DOHH2 (cell line): Measurements from ENCODE around the gene TMEM154.

ENCODE experiments used
- H3F3A ChIP-seq: fragments of 200-600 bp; sonication (generic), shearing (Covaris generic); 2 replicates; pipeline ENCODE4 v1.6.0; 2016; ENCODE audit warnings: antibody characterized with exemption, mild to moderate bottlenecking; ENCODE audit not compliant: control insufficient read depth, insufficient read depth
- H3K27ac ChIP-seq: fragments of 200-600 bp; sonication (generic); 2 replicates; pipeline ENCODE4 v1.5.1; 2014; ENCODE audit warnings: low read depth, mild to moderate bottlenecking, low read length, moderate library complexity
- H3K27me3 ChIP-seq: fragments of 200-600 bp; sonication (generic); 2 replicates; pipeline ENCODE4 v1.6.1; 2014; ENCODE audit warnings: mild to moderate bottlenecking, low read length, mixed read lengths; ENCODE audit not compliant: control insufficient read depth
- H3K36me3 ChIP-seq: fragments of 200-600 bp; sonication (generic); 2 replicates; pipeline ENCODE4 v1.6.1; 2014; ENCODE audit warnings: mild to moderate bottlenecking, low read length, moderate library complexity, mixed read lengths; ENCODE audit not compliant: control insufficient read depth
- H3K4me1 ChIP-seq: fragments of 200-600 bp; sonication (generic); 2 replicates; pipeline ENCODE4 v1.6.1; 2014; ENCODE audit warnings: mild to moderate bottlenecking, low read length, mixed read lengths; ENCODE audit not compliant: control insufficient read depth
- H3K4me2 ChIP-seq: fragments of 200-600 bp; sonication (generic); 2 replicates; pipeline ENCODE4 v1.6.0; 2014; ENCODE audit warnings: mild to moderate bottlenecking, low read length, moderate library complexity
- H3K4me3 ChIP-seq: fragments of 200-600 bp; sonication (generic); 2 replicates; pipeline ENCODE4 v1.5.1; 2014; ENCODE audit warnings: mild to moderate bottlenecking, low read length, mixed read lengths
- H3K79me2 ChIP-seq: fragments of 200-600 bp; sonication (generic); 2 replicates; pipeline ENCODE4 v1.6.1; 2014; ENCODE audit warnings: mild to moderate bottlenecking, low read length, mixed read lengths; ENCODE audit not compliant: control insufficient read depth
- H3K9me2 ChIP-seq: fragments of 200-600 bp; sonication (generic); replicated peaks from 2 replicates; pipeline ENCODE4 v1.6.1; 2014; ENCODE audit warnings: mild to moderate bottlenecking, low read length, mixed read lengths; ENCODE audit not compliant: control insufficient read depth
- H3K9me3 ChIP-seq: fragments of 200-600 bp; sonication (generic); 2 replicates; pipeline ENCODE4 v1.6.1; 2014; ENCODE audit warnings: antibody characterized with exemption, low read length, mixed read lengths; ENCODE audit not compliant: control insufficient read depth, insufficient read depth
- H4K20me1 ChIP-seq: fragments of 200-600 bp; sonication (generic); 2 replicates; pipeline ENCODE4 v1.6.0; 2014; ENCODE audit warnings: low read depth, mild to moderate bottlenecking, antibody characterized with exemption, low read length, moderate library complexity; ENCODE audit not compliant: control insufficient read depth, insufficient read depth
- CTCF ChIP-seq: fragments of 200-600 bp; sonication (generic); IDR thresholded peaks from one replicate; pipeline ENCODE4 v1.5.1; 2014; ENCODE audit warnings: antibody characterized with exemption, mild to moderate bottlenecking, low read depth, low read length; ENCODE audit not compliant: poor library complexity, severe bottlenecking
- EZH2phosphoT487 ChIP-seq: fragments of 200-600 bp; sonication (generic); IDR thresholded peaks from 2 replicates; pipeline ENCODE4 v1.6.1; 2017; ENCODE audit warnings: borderline replicate concordance, mild to moderate bottlenecking, antibody characterized with exemption, low read length, moderate library complexity, mixed read lengths

Gene TMEM154

GRCh38 chr4:152581536-152582160 lies 98.1 kb downstream of the TMEM154 start:
- no peaks in the 10 kb centered on the region for H3K9me3 ChIP-seq
- no peaks in the 10 kb centered on the region for H3K36me3 ChIP-seq
- no peaks in the 10 kb centered on the region for H3K79me2 ChIP-seq
- no peaks in the 10 kb centered on the region for H3F3A ChIP-seq
- peaks cover 19% of the 10 kb centered on the region for H3K4me1 ChIP-seq
- no peak overlapping the region for H3K4me3 ChIP-seq
- no peaks in the 10 kb centered on the region for H3K9me2 ChIP-seq
- no peak overlapping the region for H3K4me2 ChIP-seq
- no peak overlapping the region for H3K27ac ChIP-seq
- no peaks in the 10 kb centered on the region for H4K20me1 ChIP-seq
- no peak for TF ChIP-seq CTCF
- no peaks in the 10 kb centered on the region for H3K27me3 ChIP-seq

GRCh38 chr4:152579916-152580315 lies 99.9 kb downstream of the TMEM154 start:
- no peak overlapping the region for H3K4me3 ChIP-seq
- no peaks in the 10 kb centered on the region for H3K79me2 ChIP-seq
- no peaks in the 10 kb centered on the region for H3K9me2 ChIP-seq
- H3K4me1 ChIP-seq: peaks cover 11% of the 10 kb centered on the region
- H4K20me1 ChIP-seq: no peaks in the 10 kb centered on the region
- no peaks in the 10 kb centered on the region for H3F3A ChIP-seq
- no peaks in the 10 kb centered on the region for H3K36me3 ChIP-seq
- H3K27me3 ChIP-seq: no peaks in the 10 kb centered on the region
- no peak overlapping the region for H3K4me2 ChIP-seq
- no peaks in the 10 kb centered on the region for H3K9me3 ChIP-seq
- no peak overlapping the region for H3K27ac ChIP-seq
- TF ChIP-seq CTCF: no peak

- H3K9me3 ChIP-seq: no peaks in the 10 kb centered on the region
- H3K27ac ChIP-seq: no peak overlapping the region
- H3K4me3 ChIP-seq: no peak overlapping the region
- H3F3A ChIP-seq: no peaks in the 10 kb centered on the region
- H3K9me2 ChIP-seq: no peaks in the 10 kb centered on the region
- H3K27me3 ChIP-seq: no peaks in the 10 kb centered on the region
- H3K4me2 ChIP-seq: no peak overlapping the region
- no peak for TF ChIP-seq EZH2phosphoT487
- no peak for TF ChIP-seq CTCF
- H4K20me1 ChIP-seq: no peaks in the 10 kb centered on the region
- H3K4me1 ChIP-seq: peaks cover 8% of the 10 kb centered on the region
- no peaks in the 10 kb centered on the region for H3K79me2 ChIP-seq
- H3K36me3 ChIP-seq: no peaks in the 10 kb centered on the region
Observed at GRCh38 chr4:152579107-152579764, 100.6 kb downstream of the TMEM154 start.
